CD4-positive, alpha-beta T cell treated with Interleukin-4 for 1 hour (primary cell): ENCODE results near the gene MTERF4.
"Not testable (repeated sequence)": the region's sequence is repeated elsewhere in the genome, so short reads cannot be mapped to it uniquely, and the experiment has no call there.

ENCODE experiments used
- DNase-seq, 2 donors: peaks; one replicate each; pipeline ENCODE4 v3.0.0-alpha.2; 2020 to 2022

MTERF4 gene

DNA sequence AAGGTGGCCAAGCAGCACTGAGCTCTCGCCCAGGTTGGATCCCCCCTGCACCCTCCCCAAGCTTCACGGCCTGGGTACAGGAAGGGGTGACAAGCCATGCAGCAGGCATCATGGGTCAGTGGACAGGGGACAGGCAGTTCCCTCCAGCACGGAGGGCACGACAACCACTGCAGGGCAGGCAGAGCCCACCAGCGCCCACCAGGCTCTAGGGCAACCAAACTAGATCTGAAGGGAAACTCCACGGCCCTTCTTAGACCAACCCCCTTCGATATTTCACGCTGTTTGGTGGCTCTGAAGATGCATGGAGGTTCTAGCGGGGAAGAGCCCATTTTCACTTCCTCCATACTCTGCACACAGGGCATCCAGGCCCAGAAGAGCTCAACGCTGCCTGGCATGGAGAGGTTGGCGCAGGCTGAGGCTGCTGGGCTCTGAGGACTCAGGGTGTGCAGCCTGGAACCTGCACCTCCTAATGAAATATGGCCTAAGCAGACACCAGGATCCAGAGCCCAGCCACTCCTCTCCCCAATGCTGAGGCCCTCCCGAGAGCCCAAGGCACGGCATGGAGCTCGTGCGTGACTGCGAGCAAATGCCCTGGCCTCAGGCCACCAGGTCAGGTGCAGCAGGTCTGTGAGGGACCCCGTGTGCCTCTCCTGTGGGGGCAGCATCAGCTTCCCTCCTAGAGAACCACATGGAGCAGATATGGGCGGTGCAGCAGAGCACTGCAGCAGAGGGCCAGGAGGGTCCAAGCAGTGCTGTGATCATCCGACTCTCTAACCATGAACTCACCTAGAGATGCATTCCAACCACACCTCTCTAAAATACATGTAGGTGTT lies 8.7 kb upstream of the MTERF4 start:
- DNase-seq: peak in 1 of 2 donors; percentile 38

DNA sequence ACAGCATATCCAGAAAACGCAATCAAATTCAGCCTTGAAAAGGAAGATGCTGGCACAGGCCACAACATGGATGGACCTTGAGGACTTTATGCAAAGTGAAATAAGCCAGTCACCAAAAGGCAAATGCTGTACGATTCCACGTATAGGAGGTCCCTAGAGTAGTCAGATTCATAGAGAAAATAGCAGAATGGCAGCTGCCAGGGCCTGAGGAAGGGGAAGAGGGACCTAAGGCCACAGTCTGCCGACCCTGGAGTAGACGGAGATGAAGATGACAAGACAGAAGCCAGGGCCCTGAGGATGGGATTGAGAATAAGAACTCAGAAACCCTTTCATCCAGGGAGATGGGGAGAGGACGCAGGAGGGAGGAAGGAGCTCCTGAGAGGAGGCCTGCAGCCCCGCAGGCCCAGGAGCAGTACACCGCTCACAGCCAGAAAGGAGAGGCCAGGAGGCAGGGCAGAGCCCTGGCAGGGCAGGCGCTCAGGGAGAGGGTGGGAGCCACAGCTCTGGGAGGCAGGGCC lies 8.1 kb upstream of the MTERF4 start:
- no peak for DNase-seq

DNA sequence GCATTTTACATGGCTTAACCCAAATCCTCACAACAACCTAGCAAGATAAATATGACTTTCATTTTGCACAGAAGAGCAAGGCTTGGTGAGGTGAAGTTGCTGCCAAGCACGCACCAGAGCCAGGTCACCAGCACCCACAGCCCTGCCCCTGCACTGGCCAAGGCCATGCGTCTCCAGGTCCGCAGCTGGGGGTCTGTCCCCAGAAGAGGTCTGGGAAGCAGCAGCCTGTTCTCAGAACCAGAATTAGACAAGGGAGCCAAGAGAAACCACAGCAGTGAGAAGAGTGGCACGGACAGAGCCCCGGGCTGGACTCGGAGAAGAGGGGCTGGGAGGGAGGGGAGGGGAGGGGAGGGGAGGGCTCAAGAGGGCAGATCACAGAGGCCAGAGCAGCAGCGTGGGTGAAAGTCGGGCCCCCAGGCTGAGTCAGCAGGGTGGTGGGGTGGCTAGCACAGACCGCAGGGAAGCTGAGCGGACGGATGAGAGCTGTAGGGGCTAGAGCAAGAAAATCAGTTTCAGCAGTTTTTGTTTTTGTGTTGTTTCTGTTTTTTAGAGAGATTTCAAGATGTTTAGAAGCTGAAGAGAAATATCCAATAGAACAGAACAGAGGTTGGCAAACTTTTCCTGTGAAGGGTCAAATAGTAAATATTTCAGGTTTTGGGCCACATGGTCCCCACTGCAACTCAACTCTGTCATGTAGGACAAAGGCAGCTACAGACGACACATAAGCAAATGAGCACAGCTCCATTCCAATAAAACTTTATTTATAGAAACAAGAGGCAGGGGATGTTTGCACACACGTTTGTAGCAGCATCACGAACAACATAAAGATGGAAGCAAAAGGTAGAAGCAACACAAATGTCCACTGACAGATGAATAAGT lies 7.4 kb upstream of the MTERF4 start:
- DNase-seq: peak in 1 of 2 donors; percentile 26

DNA sequence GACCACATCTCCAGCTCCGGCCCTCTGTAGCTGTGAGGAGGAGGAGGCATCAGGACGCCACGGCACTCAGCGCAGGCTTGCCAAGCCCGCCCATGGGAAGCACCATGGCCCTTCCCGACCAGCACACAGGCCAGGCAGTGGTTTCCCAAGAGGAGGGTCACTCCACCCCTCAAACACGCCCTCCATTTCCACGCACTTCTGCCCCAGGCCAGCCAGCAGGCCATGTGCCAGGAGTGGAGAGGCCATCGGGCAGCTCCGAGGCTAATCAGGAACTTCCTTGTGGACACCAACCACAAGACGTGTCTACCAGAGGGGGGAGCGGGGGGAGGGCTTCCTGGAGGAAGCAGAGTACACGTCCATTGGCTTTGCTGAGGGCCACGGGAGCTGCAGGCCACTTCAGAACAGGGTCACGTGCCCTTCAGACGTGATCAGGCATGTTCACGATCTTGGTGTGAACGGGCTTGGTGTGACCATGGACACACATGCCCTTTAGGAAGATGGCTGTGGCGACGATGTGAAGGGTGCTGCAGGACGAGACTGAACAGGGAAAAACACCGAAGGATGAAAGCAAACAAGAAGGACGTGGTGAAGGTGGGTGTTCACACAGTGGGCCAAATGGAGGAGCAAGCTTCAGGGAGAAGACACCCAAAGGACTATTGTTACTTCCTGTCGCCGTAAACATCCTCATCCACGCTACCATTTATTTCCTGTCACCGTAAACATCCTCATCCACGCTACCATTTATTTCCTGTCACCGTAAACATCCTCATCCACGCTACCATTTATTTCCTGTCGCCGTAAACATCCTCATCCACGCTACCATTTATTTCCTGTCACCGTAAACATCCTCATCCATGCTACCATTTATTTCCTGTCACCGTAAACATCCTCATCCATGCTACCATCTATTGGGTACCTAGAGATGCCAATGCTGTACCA lies 6.5 kb upstream of the MTERF4 start:
- DNase-seq: peak; percentile 30 to 64

DNA sequence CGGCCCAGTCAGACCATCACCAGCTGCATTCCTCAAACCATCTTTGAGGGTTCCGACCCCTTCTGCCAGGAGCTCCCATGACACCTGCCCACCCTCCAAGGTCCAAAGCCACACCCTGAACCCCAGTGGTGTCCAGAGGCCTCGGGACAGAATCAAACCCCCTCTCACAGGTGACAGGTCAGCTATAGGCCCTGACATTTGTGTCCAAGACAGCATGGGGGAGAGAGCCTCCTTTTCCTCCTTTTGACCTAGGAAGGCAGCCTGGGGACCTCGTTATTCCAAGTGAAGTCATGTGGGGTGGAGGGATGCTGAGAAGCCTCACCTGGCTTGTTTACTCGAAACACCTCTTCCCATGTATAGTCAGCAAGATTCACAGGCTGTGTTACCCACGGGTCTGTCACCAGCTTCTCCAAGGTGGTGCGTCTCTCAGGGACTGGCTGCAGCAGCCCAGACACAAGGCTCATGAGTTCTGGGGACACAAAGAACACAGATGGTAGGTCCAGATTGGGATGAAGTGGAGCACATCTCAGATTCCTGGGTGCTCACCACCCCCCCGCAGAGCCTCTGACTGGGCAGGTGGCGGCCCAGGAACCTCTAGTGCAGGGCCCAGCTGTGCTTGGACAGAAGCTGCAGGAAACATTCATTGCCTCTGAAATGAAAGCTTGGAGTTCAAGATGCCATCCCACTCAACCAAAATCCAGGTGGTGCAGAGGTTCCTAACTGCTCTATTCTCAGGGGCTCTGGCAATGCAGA lies 5.1 kb upstream of the MTERF4 start:
- no peak for DNase-seq

DNA sequence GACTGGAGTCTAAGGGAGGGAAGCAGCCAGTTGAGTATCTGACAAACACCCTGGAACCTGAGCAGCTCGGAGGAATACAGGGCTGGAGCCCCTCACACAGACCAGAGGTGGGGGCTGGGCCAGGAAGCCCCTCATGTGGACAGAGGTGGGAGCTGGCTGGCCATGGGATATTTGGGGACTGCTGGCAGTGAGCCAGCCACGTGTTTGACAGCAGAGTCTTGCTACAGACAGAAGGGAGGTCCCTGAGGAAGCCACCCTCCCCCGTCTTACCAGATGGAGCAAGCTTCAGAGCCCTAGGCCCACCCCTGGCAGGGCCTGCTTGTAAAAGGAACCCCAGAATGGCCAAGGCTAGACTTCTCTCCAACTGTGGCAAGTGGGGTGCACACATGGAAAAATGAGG lies 3.6 kb upstream of the MTERF4 start:
- DNase-seq: no peak

GRCh38 chr2:241104611-241105010 lies 2.5 kb upstream of the MTERF4 start:
- DNase-seq: not testable (repeated sequence)

DNA sequence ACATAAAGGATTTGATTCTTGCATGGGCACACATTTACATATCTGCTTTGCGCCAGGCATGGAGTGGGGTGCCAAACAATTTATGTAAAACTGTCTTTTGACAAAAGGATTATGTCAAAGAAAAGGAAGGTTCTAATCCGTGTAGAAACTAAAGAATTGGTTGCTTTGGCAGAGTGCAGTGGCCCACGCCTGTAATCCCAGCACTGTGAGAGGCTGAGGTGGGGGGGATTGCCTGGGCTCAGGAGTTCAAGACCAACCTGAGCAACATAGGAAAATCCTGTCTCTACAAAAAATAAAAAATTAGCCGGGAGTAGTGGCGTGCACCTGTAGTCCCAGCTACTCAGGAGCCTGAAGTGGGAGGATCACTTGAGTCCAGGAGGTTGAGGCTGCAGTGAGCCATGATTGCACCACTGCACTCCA lies 1.1 kb upstream of the MTERF4 start:
- no peak for DNase-seq

DNA sequence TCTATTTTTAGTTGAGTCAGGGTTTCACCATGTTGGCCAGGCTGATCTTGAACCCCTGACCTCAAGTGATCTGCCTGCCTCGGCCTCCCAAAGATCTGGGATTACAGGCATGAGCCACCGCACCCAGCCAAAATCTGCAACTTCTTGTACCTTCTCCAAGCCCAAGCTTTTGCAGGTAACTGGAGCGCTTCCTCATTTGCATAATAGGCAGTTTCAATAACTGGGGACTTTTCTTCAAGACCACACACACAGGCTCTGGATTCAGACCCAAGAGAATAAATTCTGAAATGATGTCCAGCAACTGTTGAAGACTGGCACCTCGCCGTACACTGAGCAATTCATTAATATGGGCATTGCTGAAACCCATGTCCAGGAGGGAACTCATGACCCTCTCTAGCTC lies 2.8 kb downstream of the MTERF4 start:
- DNase-seq: no peak

- DNase-seq: no peak
These were observed 5.1 kb downstream of the MTERF4 start for GRCh38 chr2:241096979-241097378.

GRCh38 chr2:241095594-241096290 lies 6.3 kb downstream of the MTERF4 start:
- peak; percentile 57 to 78 for DNase-seq

GRCh38 chr2:241094924-241095420 lies 7.1 kb downstream of the MTERF4 start:
- DNase-seq: no peak

DNA sequence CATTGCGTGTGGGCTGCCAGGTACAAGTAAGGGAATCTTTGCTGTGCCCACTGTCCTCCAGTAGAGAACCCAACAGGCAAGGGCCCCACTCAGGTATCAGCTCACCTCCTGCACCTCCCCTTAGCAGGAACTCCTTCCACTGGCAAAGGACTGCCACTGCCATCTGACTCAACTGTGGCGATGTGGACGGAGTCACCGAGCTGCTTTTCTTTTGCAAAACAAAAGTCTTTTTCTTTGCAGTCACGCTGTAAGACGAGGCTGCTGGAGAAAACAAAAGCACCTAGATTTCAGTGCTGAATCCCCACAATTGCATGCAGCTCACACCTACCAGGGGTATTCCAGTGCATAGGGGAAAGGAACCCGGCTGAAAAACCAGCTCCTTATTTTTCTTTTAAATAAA lies 7.9 kb downstream of the MTERF4 start:
- DNase-seq: no peak

- DNase-seq: not testable (repeated sequence)
These were observed 8.8 kb downstream of the MTERF4 start for GRCh38 chr2:241093133-241093781.

- no peak for DNase-seq
These were observed 9.4 kb downstream of the MTERF4 start for GRCh38 chr2:241092677-241093076.

- DNase-seq: no peak
These were observed 10.2 kb downstream of the MTERF4 start for GRCh38 chr2:241091734-241092445.

GRCh38 chr2:241091201-241091600 lies 10.9 kb downstream of the MTERF4 start:
- DNase-seq: no peak

- DNase-seq: no peak
These were observed 13.0 kb downstream of the MTERF4 start for GRCh38 chr2:241088791-241089732.
